GM12864 (cell line): Measurements from ENCODE around the gene MAD1L1.

ENCODE experiments used
- DNase-seq: peaks from one replicate; pipeline ENCODE4 v3.0.0-alpha.2; 2011; ENCODE audit warnings: low read depth
- H3K4me3 ChIP-seq: 2 replicates; pipeline ENCODE4 v1.5.1; 2011; ENCODE audit warnings: mild to moderate bottlenecking, low read depth, low read length, control low read depth
- TF ChIP-seq, protein P1 (sequence below): IDR thresholded peaks from 2 replicates; pipeline ENCODE4 v1.5.1; 2011; ENCODE audit warnings: low read depth, mild to moderate bottlenecking, moderate library complexity, low read length, control low read depth, inconsistent platforms; ENCODE audit errors: missing control alignments

The MAD1L1 gene

DNA sequence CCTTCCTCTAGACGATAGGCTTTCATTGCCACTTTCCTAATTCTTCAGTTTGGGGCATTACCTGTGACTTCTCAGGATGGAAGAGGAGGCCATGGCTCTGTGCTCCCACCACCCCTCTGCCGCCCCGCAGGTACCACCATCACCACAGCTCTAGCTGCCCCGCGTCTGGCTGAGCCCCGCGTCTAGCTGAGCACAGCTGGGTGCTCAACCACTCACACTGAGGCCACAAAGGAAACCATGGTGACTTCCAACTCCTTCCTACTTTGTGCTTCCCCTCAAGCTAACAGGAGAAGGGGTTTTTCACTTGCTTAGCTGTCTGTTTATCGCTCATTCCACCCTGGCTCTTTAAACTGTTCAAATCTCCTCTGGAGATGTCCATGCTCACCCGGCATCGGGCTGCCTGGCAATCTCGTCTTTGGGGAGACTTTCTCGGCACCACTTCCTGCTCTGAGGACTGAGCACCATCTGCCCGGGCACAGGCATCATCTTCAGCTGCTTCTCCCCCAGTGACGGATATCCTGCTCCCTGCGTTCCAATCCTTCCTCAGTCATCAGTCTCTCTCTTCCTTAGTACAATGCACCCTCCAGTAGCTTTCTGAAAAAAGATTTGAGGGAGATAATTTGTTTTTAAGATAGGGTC lies 59.4 kb downstream of the MAD1L1 start:
- no peak for DNase-seq
- TF ChIP-seq, protein P1, sequence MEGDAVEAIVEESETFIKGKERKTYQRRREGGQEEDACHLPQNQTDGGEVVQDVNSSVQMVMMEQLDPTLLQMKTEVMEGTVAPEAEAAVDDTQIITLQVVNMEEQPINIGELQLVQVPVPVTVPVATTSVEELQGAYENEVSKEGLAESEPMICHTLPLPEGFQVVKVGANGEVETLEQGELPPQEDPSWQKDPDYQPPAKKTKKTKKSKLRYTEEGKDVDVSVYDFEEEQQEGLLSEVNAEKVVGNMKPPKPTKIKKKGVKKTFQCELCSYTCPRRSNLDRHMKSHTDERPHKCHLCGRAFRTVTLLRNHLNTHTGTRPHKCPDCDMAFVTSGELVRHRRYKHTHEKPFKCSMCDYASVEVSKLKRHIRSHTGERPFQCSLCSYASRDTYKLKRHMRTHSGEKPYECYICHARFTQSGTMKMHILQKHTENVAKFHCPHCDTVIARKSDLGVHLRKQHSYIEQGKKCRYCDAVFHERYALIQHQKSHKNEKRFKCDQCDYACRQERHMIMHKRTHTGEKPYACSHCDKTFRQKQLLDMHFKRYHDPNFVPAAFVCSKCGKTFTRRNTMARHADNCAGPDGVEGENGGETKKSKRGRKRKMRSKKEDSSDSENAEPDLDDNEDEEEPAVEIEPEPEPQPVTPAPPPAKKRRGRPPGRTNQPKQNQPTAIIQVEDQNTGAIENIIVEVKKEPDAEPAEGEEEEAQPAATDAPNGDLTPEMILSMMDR: no peak

DNA sequence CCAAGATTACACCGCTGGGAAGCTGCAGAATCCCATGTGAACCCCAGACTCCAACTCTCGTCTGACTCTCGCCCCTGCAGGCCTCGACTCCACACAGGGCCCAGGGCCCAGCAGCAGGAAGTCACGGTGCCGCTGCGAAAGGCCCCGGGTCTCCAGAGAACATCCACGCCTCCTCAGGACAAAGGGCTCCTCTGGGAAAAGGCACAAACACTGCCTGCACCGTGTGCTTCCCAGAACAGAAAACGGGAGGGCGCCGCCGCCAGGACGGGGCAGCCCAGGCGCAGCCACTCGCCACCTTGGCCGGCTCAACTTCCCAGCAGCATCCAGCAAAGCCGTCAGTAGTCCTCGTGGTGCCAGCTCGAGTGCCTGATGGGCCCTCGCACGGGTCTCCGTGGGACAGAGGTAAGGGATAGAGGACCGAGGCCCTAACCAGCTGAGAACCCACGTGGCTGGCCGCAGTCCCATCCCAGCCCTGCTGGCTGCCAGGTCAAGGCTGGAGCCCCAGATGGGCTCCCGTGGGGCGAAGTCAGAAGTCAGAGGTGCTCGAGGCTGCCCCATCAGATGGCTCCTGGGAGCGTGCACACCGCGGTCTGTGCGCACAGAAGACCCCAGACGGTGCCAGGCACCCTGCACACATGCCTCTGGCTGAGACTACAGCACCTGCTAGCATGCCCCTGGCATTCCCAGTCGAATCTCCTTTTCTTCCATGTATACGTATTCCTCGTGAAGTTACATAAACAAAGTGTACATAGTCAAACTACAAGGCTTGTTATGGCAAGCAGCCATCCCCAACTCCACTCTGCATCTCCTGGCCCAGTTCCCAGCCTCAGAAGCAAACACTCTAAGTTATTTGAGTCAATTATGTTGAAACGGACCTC lies 60.2 kb downstream of the MAD1L1 start:
- TF ChIP-seq, protein P1: no peak
- no peak for DNase-seq
- no peak overlapping the region for H3K4me3 ChIP-seq

More for the DNA sequence above, 59.4 kb downstream of the MAD1L1 start:
- no peak overlapping the region for H3K4me3 ChIP-seq

DNA sequence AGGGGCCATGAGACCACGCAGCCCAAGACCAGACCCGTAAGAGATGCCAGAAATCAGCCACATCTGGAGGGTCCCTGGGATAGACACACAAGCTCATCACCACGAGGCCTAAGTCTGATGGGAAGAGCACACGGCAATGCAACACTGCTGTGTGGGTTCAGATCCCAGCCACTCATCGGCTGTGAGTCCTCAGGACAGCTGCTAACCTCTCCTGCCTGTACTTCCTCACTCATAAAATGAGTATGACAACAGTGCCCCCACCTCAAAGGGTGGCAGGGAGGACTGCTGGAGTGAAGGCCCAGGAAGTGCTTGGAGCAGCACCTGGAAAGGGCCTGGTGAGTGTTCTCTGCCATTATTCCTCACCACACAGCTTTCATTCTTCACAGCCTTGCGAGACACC lies 60.9 kb downstream of the MAD1L1 start:
- no peak for DNase-seq
- TF ChIP-seq, protein P1: no peak
- no peak overlapping the region for H3K4me3 ChIP-seq

DNA sequence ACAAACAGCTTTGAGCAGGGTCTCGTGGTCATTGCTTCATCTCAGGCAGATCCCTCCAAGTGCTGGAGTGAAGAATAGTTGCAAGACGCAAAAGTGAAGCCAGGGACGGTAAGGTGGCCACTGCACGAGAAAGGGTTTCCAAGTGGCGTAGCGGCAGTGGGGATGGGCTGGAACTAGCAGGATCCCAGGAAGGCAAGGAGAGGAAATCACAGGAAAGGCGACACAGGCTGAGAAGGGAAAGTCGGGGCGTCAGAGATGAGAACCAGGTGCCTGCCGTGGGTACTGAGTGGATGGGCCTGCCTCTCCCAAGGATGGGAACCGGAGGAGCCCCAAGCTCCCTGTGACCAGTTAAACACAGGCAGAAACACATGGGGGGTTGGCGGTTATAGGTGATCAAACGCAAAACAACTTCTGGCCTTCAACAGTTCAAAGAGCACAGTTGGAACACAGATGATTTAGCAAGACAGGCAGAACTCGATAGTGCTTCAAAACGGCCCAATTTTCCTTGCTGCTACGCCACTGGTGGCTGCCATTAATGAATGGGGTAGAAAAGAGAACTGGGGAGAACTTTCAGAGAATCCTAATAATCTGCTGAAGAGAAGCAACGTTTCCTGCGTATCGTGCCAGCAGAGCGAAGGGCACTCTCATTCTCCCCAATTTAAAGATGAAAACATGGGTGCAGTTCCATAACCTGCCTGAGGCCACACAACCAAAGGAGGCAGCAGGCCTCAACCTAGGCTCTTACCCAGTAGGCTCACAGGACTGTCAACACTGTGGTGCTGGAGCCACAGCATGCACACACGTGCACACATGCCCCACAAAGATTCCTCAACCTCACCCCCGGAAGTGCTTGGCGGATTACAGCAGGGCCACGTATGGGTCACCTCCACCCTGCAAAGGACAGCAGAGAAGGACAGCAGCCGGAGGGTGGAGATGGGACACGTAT lies 61.9 kb downstream of the MAD1L1 start:
- no peak for DNase-seq
- TF ChIP-seq, protein P1: no peak
- H3K4me3 ChIP-seq: no peak overlapping the region

DNA sequence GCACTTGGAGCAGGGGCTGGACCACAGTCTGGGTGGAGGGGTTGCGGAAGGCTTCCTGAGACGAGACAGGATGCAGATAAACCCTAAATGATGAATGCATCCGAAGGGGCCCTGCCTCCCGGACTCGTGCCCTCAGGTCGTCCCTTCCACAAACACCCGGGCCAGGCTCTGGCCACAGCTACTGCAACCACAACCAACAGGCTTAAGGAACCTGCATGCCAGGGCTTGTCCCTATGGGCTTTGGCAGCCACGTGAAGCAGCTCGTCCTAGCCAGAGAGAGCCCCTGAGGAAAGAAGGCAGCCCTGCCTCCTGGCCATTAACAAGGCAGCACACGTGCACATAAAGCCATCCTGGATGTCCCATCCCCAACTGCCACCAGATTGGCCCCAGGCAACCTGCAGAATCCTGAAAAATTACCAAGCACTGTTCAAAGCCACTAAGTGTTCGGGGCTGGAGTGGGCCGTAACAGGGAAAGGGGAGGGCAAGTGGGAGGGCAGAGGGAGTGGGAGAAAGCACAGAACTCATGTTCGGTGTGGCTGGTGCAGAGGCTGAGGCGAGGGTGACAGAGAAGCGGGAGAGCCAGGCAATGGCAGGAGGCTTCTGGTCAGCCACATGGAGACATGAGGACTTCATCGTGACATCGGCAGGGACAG lies 62.7 kb downstream of the MAD1L1 start:
- H3K4me3 ChIP-seq: no peak overlapping the region
- no peak for DNase-seq
- TF ChIP-seq, protein P1: no peak

DNA sequence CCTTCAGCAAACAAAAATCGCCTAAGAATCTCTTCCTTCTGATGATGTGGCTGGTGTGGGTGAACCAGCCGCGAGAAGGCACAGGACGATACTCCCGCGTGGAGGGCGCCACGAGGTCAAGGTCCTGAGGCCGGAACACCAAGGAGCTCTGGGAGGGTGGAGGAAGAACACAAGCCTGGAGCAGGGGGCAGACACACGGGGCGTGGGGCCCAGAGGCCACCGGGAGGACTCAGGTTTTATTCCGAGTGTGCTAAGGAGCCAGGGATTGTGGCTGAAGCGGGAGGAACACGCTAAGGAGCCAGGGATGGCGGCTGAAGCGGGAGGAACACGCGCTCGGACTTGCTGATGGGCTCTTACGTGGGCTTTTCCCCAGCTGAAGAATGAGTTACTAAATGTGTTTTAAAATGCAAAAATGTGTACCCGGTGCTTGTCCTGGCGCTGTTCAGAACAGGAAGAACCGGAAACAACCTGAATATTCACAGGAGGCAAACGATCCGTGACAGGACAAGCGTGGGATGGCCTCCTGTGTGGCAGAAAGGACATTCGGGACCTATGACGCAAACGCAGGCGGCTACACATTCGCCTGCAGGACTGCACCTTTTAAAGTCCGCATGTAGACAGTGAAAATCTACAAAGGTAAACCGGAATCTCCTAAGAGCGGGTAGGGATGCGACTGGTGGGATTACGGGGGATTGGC lies 64.0 kb downstream of the MAD1L1 start:
- H3K4me3 ChIP-seq: no peak overlapping the region
- TF ChIP-seq, protein P1: no peak
- DNase-seq: no peak
